ENCODE measurements around the gene FN3K.

GRCh38 chr17:82713071-82713723 lies 22.2 kb upstream of the FN3K start:
- no peak for TF ChIP-seq POLR2A (IDR thresholded peaks at IDR 0.05)
- no peak for TF ChIP-seq CTCF (IDR thresholded peaks at IDR 0.05)

Measured in testis (tissue), 2 donors.